HFF-Myc (cell line): ENCODE measurements around the gene SVOPL.

ENCODE experiments used
- DNase-seq: peaks from one replicate; pipeline ENCODE4 v3.0.0-alpha.2; 2011; ENCODE audit warnings: low read depth; ENCODE audit errors: extremely low read depth
- H3K4me3 ChIP-seq: replicated peaks from 2 replicates; pipeline ENCODE4 v1.5.1; 2011; ENCODE audit warnings: low read depth, mild to moderate bottlenecking, control low read depth, low read length
- TF ChIP-seq, protein P1 (sequence below): IDR thresholded peaks from 2 replicates; pipeline ENCODE4 v1.5.1; 2012; ENCODE audit warnings: mild to moderate bottlenecking, low read depth, low read length, control low read depth; ENCODE audit errors: missing control alignments

The SVOPL gene

DNA sequence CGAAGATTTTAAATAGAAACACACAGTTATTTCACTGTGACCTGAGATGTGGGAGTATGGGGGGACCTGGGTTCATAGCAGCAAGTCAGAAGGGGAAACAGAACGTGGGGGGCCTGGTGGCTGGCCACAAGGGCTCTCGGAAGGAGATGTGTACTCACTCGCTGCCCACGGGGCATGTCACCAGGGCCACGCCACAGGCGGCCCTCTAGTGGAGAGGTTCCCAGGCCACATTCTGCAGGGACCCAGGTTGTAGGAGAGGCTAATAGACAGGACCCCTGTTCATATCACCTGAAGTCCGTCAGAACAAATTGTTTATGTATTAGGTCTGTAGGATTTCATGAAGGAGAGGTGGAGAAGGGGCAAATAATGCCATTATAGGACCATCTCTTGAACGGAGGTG, 25.1 kb upstream of the SVOPL start:
- TF ChIP-seq, protein P1, sequence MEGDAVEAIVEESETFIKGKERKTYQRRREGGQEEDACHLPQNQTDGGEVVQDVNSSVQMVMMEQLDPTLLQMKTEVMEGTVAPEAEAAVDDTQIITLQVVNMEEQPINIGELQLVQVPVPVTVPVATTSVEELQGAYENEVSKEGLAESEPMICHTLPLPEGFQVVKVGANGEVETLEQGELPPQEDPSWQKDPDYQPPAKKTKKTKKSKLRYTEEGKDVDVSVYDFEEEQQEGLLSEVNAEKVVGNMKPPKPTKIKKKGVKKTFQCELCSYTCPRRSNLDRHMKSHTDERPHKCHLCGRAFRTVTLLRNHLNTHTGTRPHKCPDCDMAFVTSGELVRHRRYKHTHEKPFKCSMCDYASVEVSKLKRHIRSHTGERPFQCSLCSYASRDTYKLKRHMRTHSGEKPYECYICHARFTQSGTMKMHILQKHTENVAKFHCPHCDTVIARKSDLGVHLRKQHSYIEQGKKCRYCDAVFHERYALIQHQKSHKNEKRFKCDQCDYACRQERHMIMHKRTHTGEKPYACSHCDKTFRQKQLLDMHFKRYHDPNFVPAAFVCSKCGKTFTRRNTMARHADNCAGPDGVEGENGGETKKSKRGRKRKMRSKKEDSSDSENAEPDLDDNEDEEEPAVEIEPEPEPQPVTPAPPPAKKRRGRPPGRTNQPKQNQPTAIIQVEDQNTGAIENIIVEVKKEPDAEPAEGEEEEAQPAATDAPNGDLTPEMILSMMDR: no peak
- no peak overlapping the region for H3K4me3 ChIP-seq
- DNase-seq: no peak

DNA sequence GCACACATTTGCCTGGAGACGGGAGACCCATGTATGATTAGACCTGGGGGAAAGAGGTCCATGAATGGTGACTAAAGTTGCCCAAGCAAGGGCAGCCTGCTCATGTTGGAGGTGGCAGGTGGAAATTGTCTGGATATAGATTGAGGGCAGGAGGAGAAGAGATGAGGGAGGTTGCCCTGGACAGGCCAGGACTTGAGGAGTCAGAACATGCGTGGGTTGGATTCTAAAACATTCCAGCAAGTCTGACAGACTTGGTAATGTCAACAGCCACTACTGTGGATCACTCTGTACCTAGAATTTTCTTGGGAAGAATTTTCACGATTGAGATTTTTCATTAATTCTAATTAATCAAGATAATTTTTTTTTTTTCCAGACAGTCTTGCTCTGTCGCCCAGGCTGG, 19.1 kb upstream of the SVOPL start:
- no peak overlapping the region for H3K4me3 ChIP-seq
- no peak for DNase-seq
- TF ChIP-seq, protein P1: no peak

DNA sequence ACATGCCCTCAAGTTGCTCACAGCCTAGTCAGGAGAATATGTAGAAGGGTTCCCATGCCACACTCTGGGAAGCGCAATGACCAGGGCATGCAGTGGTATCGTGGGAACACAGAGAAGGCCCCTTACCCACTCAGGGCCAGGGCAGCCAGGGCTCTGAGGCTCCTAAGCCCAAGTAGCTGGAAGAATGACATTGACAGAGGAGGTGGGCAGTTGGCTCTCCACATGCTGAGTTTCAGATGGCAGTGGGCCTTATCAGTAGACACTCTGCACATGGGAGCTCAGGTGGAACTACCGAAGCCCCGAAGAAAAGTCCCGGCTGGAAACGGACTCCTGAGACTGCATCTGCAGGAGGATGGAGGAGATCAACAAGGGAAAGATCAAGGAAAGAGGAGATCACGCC, 15.7 kb upstream of the SVOPL start:
- DNase-seq: no peak
- TF ChIP-seq, protein P1: no peak
- no peak overlapping the region for H3K4me3 ChIP-seq

DNA sequence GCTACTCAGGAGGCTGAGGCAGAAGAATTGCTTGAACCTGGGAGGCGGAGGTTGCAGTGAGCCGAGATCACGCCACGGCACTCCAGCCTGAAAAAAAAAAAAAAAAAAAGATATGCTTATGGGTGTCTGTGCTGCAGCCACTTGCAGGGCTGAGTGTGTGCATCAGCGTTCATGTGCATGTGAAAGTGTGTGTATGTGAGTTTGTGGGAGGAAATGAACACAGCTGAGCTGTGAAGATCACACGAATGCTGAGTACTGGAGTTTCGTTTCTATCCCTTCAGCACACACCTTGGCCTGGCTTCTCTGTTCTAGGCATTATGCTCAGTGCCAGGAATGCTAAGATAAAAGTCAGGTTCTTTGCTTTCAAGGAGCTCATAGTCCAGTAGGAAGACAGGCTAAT, 12.0 kb upstream of the SVOPL start:
- DNase-seq: no peak
- no peak overlapping the region for H3K4me3 ChIP-seq

DNA sequence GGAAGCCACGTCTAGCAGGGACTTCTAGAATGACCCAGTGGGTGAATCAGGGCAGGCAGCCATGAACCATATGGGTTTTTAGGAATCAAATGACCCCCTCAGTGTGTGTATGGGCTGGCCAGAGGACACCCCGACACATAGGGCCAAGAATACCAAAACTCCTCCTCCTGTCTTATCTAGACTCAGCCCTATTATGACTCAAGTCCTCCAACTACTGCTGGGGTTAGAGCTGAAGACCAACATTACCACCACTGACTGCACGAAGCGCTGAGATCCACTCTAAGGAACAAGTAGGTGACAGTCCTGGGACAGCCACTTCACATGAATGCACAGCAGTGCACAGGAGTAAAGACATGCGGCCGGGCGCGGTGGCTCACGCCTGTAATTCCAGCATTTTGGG, 11.5 kb upstream of the SVOPL start:
- TF ChIP-seq, protein P1: no peak
- no peak for DNase-seq
- H3K4me3 ChIP-seq: no peak overlapping the region

More for the DNA sequence above, 12.0 kb upstream of the SVOPL start:
- TF ChIP-seq, protein P1: no peak

DNA sequence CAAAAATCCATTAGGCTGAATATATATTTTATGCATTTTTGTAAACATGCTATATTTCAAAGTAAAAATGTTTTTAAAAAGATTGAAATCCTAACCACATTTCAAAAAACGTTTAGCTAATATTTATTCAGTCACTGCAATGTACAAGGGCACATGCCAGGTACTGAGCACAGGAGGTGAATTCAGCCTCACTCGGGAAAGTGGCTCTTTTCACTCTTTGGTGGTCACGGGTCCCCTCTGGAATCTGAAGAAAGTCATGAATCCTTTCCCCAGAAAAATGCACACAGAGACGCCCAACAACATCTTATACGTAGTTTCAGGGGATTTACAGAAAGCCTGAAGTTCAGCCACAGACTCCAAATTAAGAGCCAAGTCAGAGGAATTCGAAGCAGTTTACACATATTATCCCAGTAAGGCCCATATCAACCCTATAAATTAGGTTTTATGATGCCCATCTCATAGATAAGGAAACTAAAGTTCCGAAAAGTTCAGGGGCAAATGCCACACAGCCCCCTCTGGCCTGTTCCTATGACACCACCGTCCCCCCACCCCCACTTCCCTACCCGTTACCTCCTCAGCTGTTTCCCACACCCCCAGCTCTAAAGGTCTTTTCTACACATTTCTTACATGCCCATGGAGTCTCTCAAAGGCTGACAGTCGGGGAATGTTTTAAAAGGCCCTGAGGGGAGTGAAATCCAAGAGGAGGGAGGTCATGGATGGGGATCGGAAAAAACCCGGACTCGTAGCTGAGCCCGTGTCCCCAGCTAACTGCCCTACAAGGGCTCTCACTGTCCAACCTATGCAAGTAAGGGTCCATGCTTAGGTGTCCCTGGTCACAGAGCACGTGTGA, 9.6 kb upstream of the SVOPL start:
- TF ChIP-seq, protein P1: no peak
- no peak overlapping the region for H3K4me3 ChIP-seq
- DNase-seq: no peak
